OCI-LY7 (cell line): ENCODE data around the gene PAQR3. TPM values are rescaled to one million over a fixed set of nuclear protein-coding genes. Genes with fewer than 3 reads are reported as not detected.
A peak's percentile ranks its signal among the peaks of the same experiment; 100 is the strongest.

Experiments
- BruUV-seq: library from RNA; stranded (reverse); fragments of 400-500 nt; replicated peaks from 2 replicates; lab custom pipeline; 2021; lab: Mats Ljungman, UMichigan
- CTCF ChIA-PET: fragments of 300-600 bp; sonication (Branson Sonifier 250); formaldehyde crosslinking; loops from one replicate; lab custom pipeline; 2022; ENCODE audit warnings: antibody characterized with exemption; ENCODE audit not compliant: unreplicated experiment; lab: Charles Lee
- POLR2A ChIA-PET: fragments of 300-600 bp; sonication (Branson Sonifier 250); formaldehyde crosslinking; loops from one replicate; lab custom pipeline; 2022; ENCODE audit warnings: antibody characterized with exemption; lab: Charles Lee
- DNase-seq: peaks from one replicate; pipeline ENCODE4 v3.0.0-alpha.2; 2015; ENCODE audit warnings: low spot score
- H2AFZ ChIP-seq: fragments of 200-600 bp; sonication (generic), shearing (Covaris generic); 2 replicates; pipeline ENCODE4 v1.6.1; 2014; ENCODE audit warnings: mild to moderate bottlenecking, antibody characterized with exemption, low read length, moderate library complexity
- H3K27ac ChIP-seq: fragments of 200-600 bp; sonication (generic); 2 replicates; pipeline ENCODE4 v1.5.1; 2014; ENCODE audit warnings: mixed run types, low read depth, mild to moderate bottlenecking, moderate library complexity, low read length, inconsistent platforms; ENCODE audit not compliant: poor library complexity, severe bottlenecking
- H3K36me3 ChIP-seq: fragments of 200-600 bp; sonication (generic); 2 replicates; pipeline ENCODE4 v1.6.1; 2014; ENCODE audit warnings: mild to moderate bottlenecking, antibody characterized with exemption, low read length, moderate library complexity, mixed read lengths; ENCODE audit not compliant: insufficient read depth
- H3K4me1 ChIP-seq: fragments of 200-600 bp; sonication (generic); 2 replicates; pipeline ENCODE4 v1.5.1; 2014; ENCODE audit warnings: mild to moderate bottlenecking, low read length; ENCODE audit not compliant: insufficient read depth, poor library complexity, severe bottlenecking
- H3K4me2 ChIP-seq: fragments of 200-600 bp; sonication (generic); 2 replicates; pipeline ENCODE4 v1.6.1; 2014; ENCODE audit warnings: mild to moderate bottlenecking, low read length
- H3K4me3 ChIP-seq: fragments of 200-600 bp; sonication (generic); 2 replicates; pipeline ENCODE4 v1.5.1; 2014; ENCODE audit warnings: mild to moderate bottlenecking, low read depth, low read length; ENCODE audit not compliant: poor library complexity, severe bottlenecking
- H3K79me2 ChIP-seq: fragments of 200-600 bp; sonication (generic); 2 replicates; pipeline ENCODE4 v1.6.1; 2016; ENCODE audit warnings: low read depth, mild to moderate bottlenecking, low read length, moderate library complexity, mixed read lengths; ENCODE audit not compliant: insufficient read depth
- H3K9me2 ChIP-seq: fragments of 200-600 bp; sonication (generic); 2 replicates; pipeline ENCODE4 v1.6.1; 2016; ENCODE audit warnings: mild to moderate bottlenecking, low read length, mixed read lengths; ENCODE audit not compliant: insufficient read depth
- H3K9me3 ChIP-seq: fragments of 200-600 bp; sonication (generic); 2 replicates; pipeline ENCODE4 v1.6.1; 2014; ENCODE audit warnings: mild to moderate bottlenecking, mixed run types, low read length, mixed read lengths
- H4K20me1 ChIP-seq: fragments of 200-600 bp; sonication (generic); 2 replicates; pipeline ENCODE4 v1.6.1; 2014; ENCODE audit warnings: mild to moderate bottlenecking, antibody characterized with exemption, low read length, moderate library complexity, mixed read lengths; ENCODE audit not compliant: insufficient read depth
- EZH2phosphoT487 ChIP-seq: fragments of 200-600 bp; sonication (generic); IDR thresholded peaks from 2 replicates; pipeline ENCODE4 v1.6.1; 2018; ENCODE audit warnings: low read depth, borderline replicate concordance, mild to moderate bottlenecking, mixed run types, antibody characterized with exemption, low read length, moderate library complexity, mixed read lengths
- intact Hi-C: fragments of 100-400 bp; cut with micrococcal nuclease; formaldehyde crosslinking; loops from one replicate; pipeline ENCODE4 v1.10.0; 2022; ENCODE audit not compliant: unreplicated experiment
- total RNA-seq, 2 experiments: library from RNA; depleted of rRNA in 1 of 2; stranded (reverse); fragments of >200 nt in 1 of 2; shearing (Covaris generic) in 1 of 2; gene quantifications; 2 replicates each; pipeline ENCODE4 v1.2.3, GENCODE V29; 2014 to 2022
- TF ChIP-seq, protein P1 (sequence below): fragments of 200-600 bp; sonication (generic); conservative IDR thresholded peaks from 2 replicates; pipeline ENCODE4 v1.5.1; 2014; ENCODE audit warnings: mild to moderate bottlenecking, antibody characterized with exemption, low read length, moderate library complexity, mixed read lengths

The PAQR3 gene
- total RNA-seq, 2 experiments from 2014 or later = 21.6 to 28.4 TPM

DNA sequence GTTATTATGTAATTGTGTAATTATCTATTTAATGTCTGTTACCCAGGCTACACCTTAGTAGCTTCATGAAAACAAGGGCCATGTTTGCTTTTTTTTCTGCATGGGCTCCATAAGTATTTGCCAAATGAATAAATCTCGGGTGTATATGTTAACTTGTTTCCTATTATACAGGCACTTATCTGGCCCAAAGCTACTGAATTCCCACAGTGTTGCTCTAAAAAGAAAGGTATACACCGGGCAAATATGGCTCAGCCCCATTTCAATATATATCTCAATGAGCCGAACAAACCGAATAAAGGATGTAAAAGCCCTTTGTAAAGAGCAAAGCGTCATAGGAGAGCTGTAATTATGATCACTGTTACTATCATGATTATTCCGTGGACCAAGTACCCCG is 767 bp downstream of the PAQR3 start:
- Histone ChIP-seq H2AFZ (peak overlapping the region; percentile 100), H3K79me2 (peaks cover 13% of the 10 kb centered on the region; the same call in 1 of the 2 replicates), H3K4me3 (peak overlapping the region; percentile 100), H3K9me2 (no peaks in the 10 kb centered on the region), H3K4me2 (peak overlapping the region; percentile 92), H4K20me1 (no peaks in the 10 kb centered on the region), H3K27ac (no peak overlapping the region), H3K4me1 (peaks cover 19% of the 10 kb centered on the region), H3K9me3 (no peaks in the 10 kb centered on the region), H3K36me3 (peaks cover 10% of the 10 kb centered on the region; the same call in 1 of the 2 replicates)
- DNase-seq = no peak
- POLR2A ChIA-PET = interaction anchor here (0.5 to 2.6 kb wide), 13 partner anchors 13 to 1666 kb away, joined by 3 to 10 read pairs (median 3); no protein-coding TSS in a partner anchor
- TSS peak; percentile 66 for BruUV-seq
- intact Hi-C loops = loop anchor here (5.0 kb wide), 1 partner anchor 161 kb away; the partner anchor contains the start of gene BMP2K
- TF ChIP-seq, protein P1, sequence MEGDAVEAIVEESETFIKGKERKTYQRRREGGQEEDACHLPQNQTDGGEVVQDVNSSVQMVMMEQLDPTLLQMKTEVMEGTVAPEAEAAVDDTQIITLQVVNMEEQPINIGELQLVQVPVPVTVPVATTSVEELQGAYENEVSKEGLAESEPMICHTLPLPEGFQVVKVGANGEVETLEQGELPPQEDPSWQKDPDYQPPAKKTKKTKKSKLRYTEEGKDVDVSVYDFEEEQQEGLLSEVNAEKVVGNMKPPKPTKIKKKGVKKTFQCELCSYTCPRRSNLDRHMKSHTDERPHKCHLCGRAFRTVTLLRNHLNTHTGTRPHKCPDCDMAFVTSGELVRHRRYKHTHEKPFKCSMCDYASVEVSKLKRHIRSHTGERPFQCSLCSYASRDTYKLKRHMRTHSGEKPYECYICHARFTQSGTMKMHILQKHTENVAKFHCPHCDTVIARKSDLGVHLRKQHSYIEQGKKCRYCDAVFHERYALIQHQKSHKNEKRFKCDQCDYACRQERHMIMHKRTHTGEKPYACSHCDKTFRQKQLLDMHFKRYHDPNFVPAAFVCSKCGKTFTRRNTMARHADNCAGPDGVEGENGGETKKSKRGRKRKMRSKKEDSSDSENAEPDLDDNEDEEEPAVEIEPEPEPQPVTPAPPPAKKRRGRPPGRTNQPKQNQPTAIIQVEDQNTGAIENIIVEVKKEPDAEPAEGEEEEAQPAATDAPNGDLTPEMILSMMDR = no peak
- no peak for TF ChIP-seq EZH2phosphoT487
- CTCF ChIA-PET = interaction anchor here (0.5 to 1.0 kb wide), 2 partner anchors 16 to 237 kb away, joined by 3 to 4 read pairs; no protein-coding TSS in a partner anchor

DNA sequence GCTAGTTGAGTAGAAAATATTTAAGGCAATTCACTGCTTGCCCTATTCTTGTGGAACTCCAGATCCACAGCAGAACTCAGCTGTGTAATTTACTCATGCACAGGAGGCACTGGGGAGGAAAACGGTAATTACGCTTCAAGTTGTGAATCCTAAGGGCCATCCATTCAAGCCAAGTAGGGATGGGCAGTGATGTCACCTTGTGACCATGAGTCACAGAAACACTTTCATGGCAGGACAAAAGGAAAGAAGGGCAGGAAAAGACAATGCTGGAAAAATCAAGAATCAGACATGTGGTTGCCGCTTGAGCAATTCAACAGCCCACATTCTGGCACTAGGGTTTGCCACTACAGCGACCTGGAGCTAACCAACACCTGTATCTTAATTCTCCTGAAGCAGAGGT is 1.4 kb downstream of the PAQR3 start:
- Histone ChIP-seq H3K9me3 (no peaks in the 10 kb centered on the region), H3K79me2 (peaks cover 13% of the 10 kb centered on the region; the same call in 1 of the 2 replicates), H3K27ac (no peak overlapping the region), H4K20me1 (no peaks in the 10 kb centered on the region), H3K4me3 (peak overlapping the region; percentile 100), H2AFZ (no peak overlapping the region; the same call in 1 of the 2 replicates), H3K4me2 (peak overlapping the region; percentile 92), H3K4me1 (peaks cover 19% of the 10 kb centered on the region), H3K36me3 (peaks cover 15% of the 10 kb centered on the region; the same call in 1 of the 2 replicates), H3K9me2 (no peaks in the 10 kb centered on the region)
- TF ChIP-seq, protein P1 = no peak
- no peak for TF ChIP-seq EZH2phosphoT487
- ChIA-PET POLR2A (interaction anchor here (0.6 to 2.6 kb wide), 5 partner anchors 12 to 846 kb away, joined by 3 to 10 read pairs (median 3); no protein-coding TSS in a partner anchor), CTCF (interaction anchor here (0.5 kb wide), 1 partner anchor 237 kb away, joined by 4 read pairs; no protein-coding TSS in a partner anchor)
- BruUV-seq = no TSS peak
- DNase-seq = no peak
- intact Hi-C loops = loop anchor here (5.0 kb wide), 1 partner anchor 161 kb away; the partner anchor contains the start of gene BMP2K

DNA sequence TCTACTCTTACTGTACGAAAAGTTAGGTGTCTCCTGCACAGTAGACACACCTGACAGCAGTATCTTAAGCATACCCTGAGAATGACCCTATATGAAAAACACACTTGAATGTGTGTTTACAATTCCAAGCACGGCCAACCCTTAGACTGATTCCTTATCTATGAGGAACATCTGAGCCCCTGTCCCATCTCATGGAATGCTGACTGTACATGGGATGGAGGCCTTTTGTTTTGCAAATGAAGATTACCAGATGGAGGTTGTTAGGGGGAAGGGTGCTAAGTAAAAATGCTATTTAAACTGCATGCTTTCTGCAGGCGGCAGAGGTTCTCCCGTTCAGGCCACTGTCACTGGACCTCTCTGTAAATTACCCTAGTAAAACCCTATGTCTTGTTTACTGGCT is 2.2 kb downstream of the PAQR3 start:
- CTCF ChIA-PET = no interaction called here
- Histone ChIP-seq H3K4me1 (peaks cover 19% of the 10 kb centered on the region), H4K20me1 (no peaks in the 10 kb centered on the region; the same call in 1 of the 2 replicates), H3K79me2 (peaks cover 13% of the 10 kb centered on the region; the same call in 1 of the 2 replicates), H3K4me3 (no peak overlapping the region), H3K36me3 (peaks cover 24% of the 10 kb centered on the region; the same call in 1 of the 2 replicates), H3K27ac (no peak overlapping the region), H3K9me2 (no peaks in the 10 kb centered on the region), H3K4me2 (peak overlapping the region; percentile 92; the same call in 1 of the 2 replicates), H2AFZ (no peak overlapping the region), H3K9me3 (no peaks in the 10 kb centered on the region)
- TF ChIP-seq, protein P1 = no peak
- no peak for TF ChIP-seq EZH2phosphoT487
- POLR2A ChIA-PET = interaction anchor here (2.6 kb wide), 1 partner anchor 12 kb away, joined by 10 read pairs; no protein-coding TSS in a partner anchor
- intact Hi-C loops = loop anchor here (5.0 kb wide), 1 partner anchor 160 kb away; the partner anchor contains the start of gene BMP2K
- no TSS peak for BruUV-seq
- no peak for DNase-seq
